ENCODE data around the gene GALK1. TPM values are rescaled to one million over a fixed set of nuclear protein-coding genes. Genes with fewer than 3 reads are reported as not detected.

GALK1 gene
- 1.1 TPM in 1 of 2 replicates, not detected in the other for polyA plus RNA-seq

DNA sequence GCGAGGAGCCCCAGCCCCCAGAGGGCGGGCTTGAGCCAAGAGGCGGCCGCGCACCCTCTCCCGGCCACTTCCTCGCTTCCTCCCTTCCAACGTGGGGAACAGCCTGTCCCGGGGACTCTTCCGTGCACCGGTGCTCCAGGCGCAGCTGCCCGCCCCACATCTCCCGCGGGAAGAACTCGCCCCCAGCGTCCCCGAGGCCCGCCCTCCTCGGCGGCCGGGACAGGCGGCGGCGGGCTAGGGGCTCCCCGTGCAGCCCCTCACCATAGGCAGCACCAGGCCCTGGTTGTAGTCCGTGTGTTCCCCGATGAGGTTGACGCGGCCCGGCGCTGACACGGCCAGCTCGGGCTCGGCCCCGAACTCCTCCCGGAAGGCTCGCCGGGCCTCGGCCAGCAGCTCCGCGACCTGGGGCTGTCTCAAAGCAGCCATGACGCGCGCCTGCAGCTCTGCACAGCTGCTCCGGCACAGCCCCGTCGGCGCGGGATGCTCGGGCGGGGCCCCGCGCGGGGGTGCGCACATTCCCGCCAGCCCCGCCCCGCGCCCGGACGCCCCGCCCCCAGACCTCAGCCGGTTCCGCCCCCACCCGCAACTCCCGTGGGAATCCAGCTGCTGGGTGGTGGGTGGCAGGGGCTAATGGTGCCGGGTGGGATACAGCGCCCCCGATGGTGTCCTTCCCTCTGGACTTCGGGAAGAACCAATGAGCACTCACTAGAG is at the start of gene GALK1:
Gene GALK1 (minus strand): TSS at position 482 of the 711 bp plus-strand sequence. CDS start 56 bp downstream, at position 426.

DNA sequence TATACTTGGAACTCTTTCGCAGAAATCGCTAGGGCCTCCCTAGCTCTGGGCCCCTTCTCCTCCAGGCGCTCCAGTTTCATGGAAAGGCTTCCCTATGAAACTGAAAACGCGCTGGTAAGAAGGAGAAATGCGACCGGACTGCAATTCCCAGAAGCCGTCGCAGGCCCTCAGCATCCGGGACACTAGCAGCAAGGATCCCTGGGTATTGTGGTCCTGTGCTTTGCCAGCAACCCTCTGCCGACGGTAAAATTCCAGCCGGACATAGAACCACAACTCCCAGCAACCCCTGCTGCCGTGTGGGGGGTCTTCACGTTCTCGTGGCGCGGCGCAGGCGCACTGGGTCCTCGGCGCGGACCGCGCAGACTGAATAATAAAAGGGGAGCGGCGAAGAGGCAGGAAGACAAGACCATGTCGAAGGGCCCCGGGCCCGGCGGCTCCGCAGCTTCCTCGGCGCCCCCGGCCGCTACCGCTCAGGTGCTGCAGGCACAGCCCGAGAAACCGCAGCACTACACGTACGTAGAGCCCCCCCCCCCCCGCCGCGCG is 19.6 kb upstream of the GALK1 start, which contains the start of gene UNK:
Gene UNK (plus strand): TSS at position 334 of the 543 bp plus-strand sequence. CDS start 75 bp downstream, at position 409.

DNA sequence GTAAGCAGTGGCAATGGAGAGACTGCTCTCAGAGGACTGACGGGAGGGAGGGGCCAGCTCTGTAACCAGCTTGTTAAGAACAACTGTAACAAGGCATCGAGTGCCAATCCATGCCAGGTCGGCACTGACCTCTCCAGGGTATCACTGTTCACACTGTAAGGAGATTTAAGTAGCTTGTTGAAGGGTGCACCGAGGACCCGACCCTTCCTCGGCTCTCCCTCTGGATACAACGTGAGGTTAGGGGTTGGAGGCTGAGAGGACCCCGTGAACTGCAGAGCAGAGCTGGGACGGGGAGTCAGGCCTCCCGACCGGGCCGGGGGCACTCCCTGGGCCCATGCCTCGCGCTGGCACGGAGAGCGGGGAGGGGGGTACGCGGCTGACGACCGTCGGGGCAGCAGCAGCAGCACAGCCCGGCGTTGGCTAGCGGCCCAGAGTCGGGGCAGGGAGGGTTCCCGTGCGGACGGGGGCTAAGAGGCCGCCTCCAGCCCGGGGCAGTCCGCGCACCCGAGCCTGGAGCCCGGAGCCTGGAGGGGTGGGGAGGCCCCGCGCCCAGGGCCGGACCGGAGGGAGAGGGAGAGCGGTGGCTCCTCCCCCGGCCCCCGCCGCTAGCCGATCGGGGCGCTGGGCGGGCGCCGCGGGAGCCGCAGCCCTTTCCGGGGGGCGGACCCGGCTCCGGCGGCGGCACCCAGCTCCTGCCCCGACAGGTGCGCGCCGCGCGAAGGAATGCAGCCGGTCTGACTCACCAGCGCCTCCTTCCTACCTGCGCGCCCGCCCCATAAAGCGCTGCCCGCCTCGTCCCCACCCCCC is 44.1 kb downstream of the GALK1 start, which contains the start of gene ITGB4:
Gene ITGB4 (plus strand): TSS at position 804 of the 807 bp plus-strand sequence. CDS start 3,245 bp downstream, outside the sequence.

Other genes starting within 250 kb of the GALK1 start
- 0.17 and 0.27 TPM in 2 replicates for gene CASKIN2, start 249.7 kb downstream of the GALK1 start, polyA plus RNA-seq
- gene TSEN54, start 248.7 kb downstream of the GALK1 start, polyA plus RNA-seq, result 2.3 and 4.3 TPM in 2 replicates
- gene LLGL2, start 239.5 kb downstream of the GALK1 start, polyA plus RNA-seq, result not detected in 2 replicates
- not detected in 2 replicates for gene MYO15B, start 177.4 kb downstream of the GALK1 start, polyA plus RNA-seq
- gene SMIM5, start 131.8 kb downstream of the GALK1 start, polyA plus RNA-seq, result not detected in 2 replicates
- 8.6 and 9.0 TPM in 2 replicates for gene RECQL5, start 98.0 kb downstream of the GALK1 start, polyA plus RNA-seq
- 84.6 and 108 TPM in 2 replicates for gene SAP30BP, start 97.9 kb downstream of the GALK1 start, polyA plus RNA-seq
- not detected in 2 replicates for gene ITGB4, start 43.7 kb downstream of the GALK1 start, polyA plus RNA-seq
- 1.2 TPM in 1 of 2 replicates, not detected in the other for gene UNK, start 19.6 kb upstream of the GALK1 start, polyA plus RNA-seq
- not detected in 2 replicates for gene UNC13D, start 79.2 kb upstream of the GALK1 start, polyA plus RNA-seq
- 16.8 and 30.4 TPM in 2 replicates for gene WBP2, start 90.1 kb upstream of the GALK1 start, polyA plus RNA-seq
- 3.8 and 5.3 TPM in 2 replicates for gene TRIM47, start 113.4 kb upstream of the GALK1 start, polyA plus RNA-seq
- not detected in 2 replicates for gene TRIM65, start 131.8 kb upstream of the GALK1 start, polyA plus RNA-seq
- gene MRPL38, start 139.7 kb upstream of the GALK1 start, polyA plus RNA-seq, result 22.6 and 30.0 TPM in 2 replicates
- gene FBF1, start 175.8 kb upstream of the GALK1 start, polyA plus RNA-seq, result 0.46 and 0.71 TPM in 2 replicates
- gene ACOX1, start 214.0 kb upstream of the GALK1 start, polyA plus RNA-seq, result 16.2 and 18.6 TPM in 2 replicates
- gene TEN1, start 214.0 kb upstream of the GALK1 start, polyA plus RNA-seq, result 3.4 and 10.1 TPM in 2 replicates
- gene CDK3, start 235.7 kb upstream of the GALK1 start, polyA plus RNA-seq, result 0.29 and 1.8 TPM in 2 replicates

Data from Purkinje cell (primary cell).